ENCODE results near the gene FYB2.
A peak's percentile ranks its signal among the peaks of the same experiment; 100 is the strongest.
"Not testable (repeated sequence)": the region's sequence is repeated elsewhere in the genome, so short reads cannot be mapped to it uniquely, and the experiment has no call there.

Gene FYB2

DNA sequence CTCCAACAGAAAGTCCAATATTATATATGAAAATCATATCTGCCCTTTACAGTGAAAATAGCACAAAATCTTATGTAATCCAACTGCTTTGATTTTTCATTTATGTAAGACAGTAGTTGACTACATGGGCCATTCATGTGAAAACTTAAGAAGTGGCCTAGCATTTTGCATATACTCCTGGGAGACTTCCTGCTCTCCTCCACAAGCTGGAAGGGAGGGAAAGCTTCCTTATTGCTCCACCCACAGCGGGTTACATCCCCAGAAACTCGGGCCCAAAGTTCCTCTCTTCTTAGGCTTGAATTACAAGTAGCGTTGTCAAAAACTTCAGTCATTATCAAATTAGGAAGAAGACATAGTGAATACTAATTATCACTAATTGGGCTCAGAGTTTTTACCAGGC lies 29.2 kb downstream of the FYB2 start:
- no peak for DNase-seq

DNA sequence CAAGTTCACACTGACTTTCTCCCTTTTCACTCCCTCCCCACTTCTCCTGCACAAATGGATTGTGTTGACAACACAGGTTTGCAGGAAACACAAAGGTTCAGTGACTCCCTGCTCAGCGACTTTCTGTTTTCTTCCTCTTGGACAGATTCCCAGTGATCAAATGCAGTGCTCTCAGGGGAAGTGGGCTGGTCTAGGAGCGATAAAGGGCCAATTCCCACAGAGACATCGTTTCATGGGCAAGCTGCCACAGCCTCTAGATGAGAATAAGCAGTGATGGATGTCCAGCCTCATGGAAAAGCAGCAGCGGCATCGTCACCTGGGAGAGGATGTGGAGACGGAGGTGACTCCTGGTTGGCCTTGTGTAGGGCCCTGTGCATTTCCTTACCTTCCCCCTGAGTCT lies 30.6 kb downstream of the FYB2 start:
- DNase-seq, result peak; percentile 74

DNA sequence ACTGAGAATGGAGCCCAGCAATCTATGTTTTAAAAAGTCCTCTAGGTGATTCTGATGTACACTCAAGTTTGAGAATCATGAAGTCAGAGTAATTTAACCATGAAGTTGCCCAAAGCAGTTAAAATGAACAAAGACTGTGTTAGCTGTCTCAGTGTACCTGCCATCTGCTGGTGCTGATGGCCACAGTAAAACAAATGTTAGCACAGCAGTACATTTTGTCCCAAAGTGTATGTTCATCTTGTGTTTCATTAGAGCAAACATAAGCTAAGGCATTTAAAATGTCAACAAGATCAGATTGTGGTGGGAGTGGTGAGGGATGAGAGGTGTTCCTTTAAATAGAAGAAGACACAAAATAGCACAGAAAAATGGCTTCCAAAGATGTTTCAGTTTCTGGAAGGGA lies 31.1 kb downstream of the FYB2 start:
- no peak for DNase-seq

DNA sequence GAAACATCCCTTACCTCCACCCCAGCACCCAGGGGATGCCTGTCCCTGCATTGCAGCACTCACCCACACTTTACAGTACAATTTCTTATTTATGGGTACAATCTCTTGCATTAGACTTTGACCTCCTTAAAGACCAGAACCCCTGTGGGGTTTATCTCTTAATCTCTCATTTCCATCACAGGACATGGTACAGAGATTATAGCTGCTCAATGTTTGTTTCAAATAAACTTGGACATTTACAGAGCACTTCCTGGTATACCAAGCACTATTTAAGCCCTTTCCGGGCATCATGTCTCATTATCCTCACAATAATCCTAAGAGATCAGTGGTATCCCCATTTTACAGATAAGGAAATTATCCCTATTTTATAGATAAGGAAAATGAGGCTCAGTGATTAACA lies 31.9 kb downstream of the FYB2 start:
- no peak for DNase-seq

DNA sequence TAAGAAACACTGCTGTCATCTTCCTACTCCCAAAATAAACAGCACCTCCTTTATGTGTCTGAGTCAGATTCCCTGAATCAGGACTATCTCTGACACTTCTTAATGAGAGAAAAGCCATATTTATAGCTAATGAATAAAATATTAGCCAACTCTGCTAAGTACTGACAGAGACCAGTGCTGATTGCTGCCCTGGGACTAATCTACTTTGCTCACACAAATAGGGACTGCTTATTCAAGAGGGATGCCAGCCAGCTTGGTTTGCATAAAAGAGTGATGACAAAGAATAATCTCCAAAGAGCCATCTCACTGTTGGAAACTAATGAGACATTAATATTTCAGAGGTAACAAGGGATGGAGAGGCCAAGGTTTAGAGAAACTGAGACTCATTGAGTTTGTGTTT lies 36.4 kb downstream of the FYB2 start:
- no peak for DNase-seq

DNA sequence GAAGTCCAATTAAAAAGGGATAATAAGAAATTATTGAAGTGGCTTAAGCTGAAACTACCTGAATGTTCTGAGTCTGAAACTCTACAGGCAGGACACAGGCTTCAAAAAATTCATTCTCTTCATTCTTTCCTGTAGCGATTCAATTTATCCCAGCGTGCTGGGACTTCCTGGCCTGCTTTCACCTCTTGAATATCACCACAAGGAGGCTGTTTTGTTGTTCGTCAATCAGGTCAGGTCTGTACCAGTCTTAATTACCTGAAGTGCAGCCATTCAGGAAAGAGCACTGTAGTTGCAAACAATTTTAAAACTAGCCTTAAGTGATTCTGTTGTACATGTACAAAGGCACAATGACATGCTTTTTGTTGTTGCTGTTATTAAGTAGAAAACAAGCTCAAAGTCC lies 38.4 kb downstream of the FYB2 start:
- DNase-seq, result no peak

DNA sequence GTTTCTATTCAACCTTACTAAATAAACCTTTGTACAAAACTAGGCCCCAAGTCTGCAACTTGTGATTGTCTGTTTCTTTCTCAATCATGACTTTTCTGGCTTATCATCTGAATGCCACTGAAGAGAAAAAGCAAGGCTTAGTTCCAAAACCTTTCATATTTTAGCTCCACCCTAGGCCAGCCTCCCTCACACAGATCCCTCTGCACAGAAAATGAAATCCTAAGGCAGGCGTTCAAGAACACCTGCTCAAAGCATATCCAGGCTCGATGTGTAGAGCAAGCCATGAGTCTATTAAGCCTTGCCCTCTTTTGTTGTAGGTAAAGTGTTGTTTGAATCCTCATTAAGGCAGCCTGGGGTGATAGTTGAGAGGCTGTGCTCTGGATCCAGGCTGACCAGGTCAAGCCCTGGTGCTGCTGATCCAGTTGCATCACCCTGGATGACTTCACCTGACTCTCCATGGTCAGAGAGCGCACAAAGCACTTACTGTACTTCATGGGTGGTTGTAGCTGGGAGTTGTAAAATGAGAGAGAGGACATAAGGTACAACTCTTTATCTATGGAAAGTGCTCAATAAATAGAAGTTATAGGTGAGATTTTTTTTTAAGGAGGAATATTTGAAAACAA lies 39.0 kb downstream of the FYB2 start:
- DNase-seq, result no peak

DNA sequence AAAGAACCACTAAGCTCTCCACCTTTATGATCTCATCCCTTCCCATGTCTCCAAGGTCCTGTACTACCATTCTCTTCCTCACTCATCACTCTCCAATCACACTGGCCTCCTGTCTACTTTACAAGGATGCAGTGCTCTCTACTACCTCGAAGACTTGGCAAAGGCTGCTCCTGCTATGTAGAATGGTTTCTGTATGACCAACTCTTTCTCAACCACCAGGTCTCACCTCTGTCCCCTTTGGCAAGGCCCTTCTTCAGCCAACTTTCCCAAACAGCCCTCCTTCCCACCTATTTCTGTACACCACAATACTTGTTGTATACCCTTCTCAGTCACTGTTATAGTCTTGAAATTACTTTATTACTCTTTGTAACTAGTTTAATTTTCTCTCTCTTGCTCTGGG lies 41.2 kb downstream of the FYB2 start:
- DNase-seq, result no peak

DNA sequence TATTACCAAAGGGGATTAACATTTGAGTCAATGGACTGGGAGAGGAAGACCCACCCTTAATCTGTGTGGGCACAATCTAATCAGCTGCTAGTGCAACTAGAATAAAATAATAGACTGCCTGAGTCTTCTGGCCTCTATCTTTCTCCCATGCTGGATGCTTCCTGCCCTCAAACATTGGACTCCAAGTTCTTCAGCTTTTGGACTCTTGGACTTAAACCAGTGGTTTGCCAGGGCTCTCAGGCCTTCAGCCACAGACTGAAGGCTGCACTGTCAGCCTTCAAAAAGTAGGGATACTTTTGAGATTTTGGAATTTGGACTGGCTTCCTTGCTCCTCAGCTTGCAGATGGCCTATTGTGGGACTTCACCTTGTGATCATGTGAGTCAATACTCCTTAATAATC lies 44.5 kb downstream of the FYB2 start:
- DNase-seq, result not testable (repeated sequence)

DNA sequence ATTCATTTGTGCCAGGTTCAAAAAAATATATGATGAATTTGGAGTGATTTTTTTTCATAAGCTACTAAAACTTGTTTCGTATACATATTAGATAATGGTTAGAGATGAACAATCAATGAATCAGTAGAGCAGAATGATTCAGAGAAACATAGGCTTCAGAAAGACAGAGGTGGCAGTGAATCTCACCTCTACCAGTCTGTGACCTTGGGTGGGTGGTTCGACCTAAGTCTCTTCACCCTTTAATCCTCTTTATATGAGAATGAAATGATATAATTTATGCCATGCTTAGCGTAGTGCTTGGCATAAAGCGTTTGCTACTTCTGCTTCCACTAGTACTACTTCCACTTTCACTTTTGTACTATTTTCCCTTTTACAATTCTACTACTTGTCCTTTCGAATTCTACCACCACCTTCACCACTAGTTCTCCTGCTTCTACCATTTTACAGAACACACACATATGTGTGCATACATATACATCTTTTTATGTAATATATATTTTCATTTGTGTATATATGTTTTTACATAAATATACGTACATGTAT lies 45.1 kb downstream of the FYB2 start:
- DNase-seq, result no peak

DNA sequence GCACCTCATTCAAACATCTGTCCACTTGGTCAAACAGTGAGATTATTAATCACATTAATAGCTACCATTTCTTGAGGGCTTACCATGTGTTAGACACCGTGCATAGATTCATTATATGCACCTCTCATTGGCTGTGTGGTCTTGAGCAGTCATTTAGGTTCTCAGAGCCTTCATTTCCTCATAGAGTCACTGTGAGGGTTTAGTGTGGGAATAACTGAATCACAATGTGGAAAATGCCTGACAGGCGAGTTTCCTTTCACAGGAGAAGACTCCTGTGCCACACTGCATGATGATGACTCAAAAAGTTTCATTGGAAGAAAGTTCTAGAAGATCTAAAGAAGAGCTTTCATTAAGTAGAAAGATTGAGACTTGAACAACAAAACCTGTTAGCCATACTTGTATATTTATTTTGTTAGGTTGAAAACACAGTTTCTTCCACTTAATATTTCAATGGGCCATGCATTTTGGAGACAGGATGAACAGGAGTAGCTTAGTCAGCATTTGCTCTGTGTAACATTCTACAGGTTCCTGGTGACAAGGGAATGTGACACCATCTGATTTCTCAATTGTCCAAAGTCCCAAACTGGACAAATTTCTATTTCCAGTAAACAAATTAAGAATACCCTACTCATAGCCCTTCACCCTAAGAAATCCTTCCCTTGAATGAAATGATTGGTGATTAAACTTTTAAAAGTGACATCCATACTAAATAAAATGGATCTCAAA lies 45.7 kb downstream of the FYB2 start:
- DNase-seq, result no peak

DNA sequence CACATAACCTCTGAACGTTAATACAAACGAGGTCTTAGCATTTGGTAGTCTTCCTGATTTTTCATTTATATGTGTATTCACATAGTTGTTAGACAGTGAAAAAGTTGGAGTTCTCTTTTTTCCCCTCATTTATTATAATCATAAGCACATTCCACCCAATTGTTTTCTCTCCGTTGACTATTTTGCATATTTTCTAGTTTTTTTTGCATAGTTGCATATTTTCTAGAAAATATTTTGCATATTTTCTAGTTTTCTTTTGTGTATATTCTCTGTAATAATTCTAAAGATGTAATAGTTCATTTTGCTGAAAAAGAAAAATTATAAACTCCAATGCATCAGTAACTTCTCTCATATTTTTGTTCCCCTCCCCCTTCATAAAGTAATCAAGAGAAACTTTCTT lies 47.5 kb downstream of the FYB2 start:
- DNase-seq, result no peak

DNA sequence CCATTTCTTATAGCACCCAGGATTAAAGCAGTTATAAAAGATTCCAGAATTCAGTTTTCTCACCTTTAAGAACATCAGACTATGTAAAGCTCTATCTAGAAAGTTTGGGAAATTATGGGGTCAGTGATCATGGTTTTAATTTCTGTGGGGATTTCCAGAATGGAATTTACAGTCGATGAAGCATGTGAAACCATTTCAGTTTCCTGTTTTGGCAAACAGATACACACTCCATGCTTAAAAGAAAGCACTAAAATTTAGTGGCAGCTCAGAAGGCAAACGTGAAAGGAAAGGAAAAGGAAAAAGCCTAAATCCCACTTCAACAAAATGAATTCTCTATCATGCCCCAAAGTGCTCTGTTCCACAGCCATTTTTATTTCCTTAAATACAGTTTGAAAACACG lies 60.4 kb downstream of the FYB2 start:
- DNase-seq, result no peak

DNA sequence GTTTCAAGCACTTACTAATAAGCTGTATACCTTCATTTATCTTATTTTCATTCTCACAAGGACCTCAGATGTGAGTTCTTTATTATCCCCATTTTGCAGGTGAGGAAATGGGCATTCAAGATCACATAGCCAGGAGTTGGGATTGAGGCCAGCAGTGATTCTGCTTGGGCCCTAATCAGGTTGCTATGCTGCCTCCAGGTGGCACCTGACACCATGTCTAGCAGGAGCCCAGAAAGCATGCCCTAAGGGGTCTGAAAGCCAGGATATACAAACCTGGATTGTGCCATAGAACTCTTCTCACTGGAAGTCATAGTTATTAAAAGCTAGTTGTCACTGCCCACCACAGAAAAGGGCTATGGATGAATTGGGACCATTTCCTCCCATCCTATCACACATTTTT lies 61.1 kb downstream of the FYB2 start:
- DNase-seq, result peak; percentile 6

DNA sequence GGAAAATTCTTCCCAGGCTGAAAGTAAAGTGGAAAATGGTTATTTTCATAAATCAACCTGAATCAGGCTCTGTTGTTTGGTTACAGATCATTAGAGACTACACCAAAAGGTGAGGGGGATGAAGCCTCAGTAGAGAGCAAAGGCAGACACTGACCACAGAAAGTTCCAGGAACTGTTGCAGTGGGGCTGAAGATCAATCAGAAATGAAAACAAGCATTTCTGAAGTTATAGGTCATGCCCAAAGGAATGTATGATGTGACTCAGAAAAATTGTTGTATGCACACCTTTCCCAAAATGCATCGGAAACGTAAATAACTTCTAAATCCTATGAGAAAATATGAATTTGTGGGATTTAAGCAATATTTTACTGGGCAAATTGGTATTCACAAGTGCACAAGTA lies 63.3 kb downstream of the FYB2 start:
- no peak for DNase-seq

DNA sequence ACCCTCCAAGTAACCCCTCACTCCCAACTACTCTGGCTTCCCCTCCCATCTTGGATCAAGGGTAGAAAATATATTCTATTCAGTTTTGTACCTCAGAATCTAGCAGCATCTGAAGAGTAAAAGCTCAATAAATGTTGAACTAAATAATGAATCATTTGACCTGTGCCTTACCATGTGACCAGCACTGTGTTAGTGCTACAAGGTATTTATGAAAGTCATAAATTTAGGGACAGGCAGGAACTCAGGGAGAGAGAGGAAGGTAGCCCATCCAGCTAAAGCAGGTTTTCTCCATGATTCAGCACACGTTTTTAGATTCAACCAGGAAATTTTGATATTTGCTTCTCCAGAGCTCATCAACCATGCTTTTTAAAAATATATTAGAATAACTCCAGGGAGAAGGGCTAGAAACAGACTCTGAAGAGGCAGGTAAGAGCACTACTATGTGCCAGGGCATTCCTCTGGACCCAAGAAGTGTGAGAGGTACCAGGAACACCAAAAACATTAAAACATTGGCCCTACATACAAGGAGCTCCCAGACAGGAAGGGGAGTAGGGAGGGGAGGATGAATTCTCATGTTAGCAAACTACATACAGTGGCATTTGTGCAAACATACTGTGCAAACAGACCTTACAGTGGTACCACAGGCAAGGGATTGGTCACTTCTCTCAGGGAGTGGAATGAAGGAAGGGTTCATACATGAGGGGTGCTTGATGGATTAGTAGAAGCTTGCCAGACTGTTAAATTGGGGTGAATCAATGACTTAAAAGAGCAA lies 64.3 kb downstream of the FYB2 start:
- DNase-seq, result no peak

DNA sequence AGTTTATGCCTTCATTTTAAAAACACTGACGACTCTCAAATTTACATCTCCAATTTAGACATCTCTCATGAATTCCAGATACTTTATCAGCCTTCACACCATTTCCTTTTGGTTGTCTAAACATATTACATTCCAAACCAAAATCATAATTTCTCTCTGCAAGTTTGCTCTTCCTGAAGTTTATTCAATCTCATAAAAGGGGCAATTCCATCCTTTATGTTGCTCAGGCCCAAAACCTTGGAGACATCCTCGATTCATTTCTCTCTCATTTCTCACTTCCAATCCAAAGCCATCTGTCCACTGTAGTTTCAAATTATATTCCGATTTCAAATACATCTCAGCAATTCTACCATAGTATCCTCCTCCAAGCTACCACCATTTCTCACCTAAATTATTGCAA lies 74.0 kb downstream of the FYB2 start:
- DNase-seq, result no peak

DNA sequence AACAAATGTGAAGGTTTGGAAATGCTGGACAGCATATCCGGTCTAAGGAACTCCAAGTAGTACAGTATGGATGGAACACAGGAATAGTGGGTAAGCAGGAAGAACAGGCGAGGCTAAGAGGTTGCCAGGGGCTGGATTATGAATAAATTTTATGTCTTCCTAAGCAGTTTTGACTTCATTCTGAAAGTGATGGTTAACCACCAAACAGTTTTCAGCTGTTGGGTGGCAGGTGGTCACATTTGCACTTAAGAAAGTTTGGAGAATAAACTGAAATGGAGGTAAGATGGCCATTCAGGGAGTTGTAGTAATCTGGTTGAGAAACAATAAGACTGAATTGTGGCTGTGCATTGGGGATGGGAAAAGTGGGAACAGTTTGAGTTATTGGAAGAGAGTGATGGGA lies 90.2 kb downstream of the FYB2 start:
- no peak for DNase-seq

DNA sequence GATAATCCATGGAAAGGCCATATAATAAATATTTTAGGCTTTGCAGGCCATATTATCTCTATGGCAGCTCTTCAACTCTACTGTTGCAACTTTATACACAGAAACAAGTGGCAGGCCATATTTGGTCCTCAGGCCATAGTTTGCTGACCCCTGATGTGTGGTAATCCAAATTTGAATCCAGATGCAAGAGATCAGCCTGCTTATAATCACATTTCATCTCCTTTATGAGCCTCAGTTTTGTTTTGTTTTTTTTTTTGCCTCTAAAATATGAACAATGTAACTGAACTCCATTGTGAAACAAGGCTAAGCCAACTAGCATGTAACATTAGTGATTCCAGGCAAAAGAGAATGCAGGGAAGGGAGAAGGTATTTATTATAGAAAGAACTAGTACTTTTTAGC lies 92.5 kb downstream of the FYB2 start:
- no peak for DNase-seq

DNA sequence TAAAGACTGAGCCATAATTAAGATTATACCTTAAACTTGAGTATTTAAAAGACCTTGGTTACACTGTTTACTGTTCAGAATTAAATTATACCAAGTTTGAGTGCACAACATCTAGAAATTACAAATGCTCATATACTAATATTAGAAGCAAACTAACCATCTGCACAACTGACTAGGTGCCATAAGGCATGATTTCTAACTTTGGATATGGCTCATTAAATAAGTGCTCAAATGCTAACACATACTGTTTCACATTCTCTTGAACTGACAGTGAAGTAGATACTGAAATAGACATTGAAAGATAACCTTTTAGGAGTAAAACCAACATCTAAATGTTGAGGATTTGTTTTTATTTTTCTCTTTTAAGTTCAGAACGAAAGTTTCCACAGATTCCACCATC lies 100.0 kb downstream of the FYB2 start:
- DNase-seq, result no peak

DNA sequence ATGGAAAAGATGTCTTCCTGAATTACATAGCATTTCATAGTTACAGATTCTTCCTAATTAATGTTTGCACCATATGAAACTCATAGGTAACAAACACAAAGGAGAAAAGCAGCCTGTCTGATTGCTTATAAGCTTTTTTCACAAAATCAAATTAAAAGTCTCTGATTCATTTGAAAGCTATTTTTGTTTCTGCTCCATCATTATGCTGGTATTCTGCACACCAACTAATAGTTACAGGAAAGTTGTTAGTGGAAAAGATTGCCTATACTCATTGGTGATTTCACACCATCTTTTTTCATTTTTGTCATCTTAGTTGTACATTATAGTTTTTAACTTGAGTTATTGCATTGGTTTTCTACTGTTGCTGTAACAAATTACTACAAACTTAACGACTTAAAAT lies 104.0 kb downstream of the FYB2 start:
- no peak for DNase-seq

DNA sequence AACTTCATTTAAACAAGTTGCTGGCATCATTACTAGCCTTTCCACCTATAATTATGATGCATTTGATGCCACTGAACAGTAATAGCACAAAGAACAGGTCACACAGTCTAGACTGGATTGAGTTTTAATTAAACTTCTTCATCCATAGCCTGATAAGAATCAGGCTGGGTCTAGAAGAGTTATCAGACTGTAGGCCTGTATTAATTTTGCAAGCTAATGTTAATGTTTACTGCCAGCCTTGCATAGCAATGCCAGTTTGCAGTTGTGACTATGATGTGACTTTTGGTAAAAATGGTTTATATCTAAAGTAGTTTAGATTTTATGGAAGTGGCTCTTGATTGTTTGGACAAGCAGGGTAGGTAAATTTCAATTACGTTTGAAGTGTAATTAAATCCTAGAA lies 106.1 kb downstream of the FYB2 start:
- DNase-seq, result no peak

DNA sequence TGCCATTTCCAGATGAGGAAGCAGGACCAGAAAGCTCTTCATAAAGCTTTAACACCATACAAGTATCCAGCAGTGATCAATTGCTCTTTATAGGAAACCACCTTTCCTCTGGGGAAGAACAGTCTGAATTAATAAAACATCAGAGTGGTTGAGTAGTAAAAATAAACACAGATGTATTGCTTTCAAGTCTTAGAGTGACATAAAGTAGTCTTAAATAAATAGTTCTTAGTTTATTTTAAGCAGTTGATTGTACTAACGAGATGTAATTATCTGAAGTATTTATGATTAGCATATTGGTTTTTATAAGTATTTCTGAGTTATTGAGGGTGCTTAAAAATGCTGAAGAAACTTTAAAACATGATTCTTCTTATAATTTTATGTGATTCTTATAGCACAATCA lies 107.1 kb downstream of the FYB2 start:
- DNase-seq, result no peak

DNA sequence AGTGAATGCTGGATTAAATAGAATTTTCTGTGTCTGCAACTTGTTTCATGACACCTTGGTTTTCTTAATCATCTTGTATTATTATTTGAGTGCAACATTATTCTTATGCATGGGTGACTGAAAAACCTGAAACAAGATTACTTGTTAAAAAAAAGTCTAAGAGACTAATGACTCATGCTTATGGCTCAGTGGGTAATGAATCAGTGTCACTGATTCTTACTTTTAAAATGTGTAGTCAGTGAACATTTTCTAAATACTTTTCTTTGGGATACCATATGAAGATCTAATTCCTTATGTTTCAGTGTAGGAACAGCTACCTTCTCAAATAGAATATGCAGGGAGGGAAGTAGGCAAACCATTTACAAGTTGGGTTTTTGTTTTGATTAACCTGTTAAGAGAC lies 108.6 kb downstream of the FYB2 start:
- no peak for DNase-seq

Data from NCI-H1092 (cell line).